GM21528 (cell line): ENCODE results near the gene FAM161B.

Source experiments
- ATAC-seq: cut with Tn5 transposase; IDR thresholded peaks from one replicate; pipeline ENCODE4 v1.9.1; 2021; ENCODE audit warnings: mild to moderate bottlenecking, moderate library complexity; ENCODE audit not compliant: unreplicated experiment, low FRiP score

FAM161B gene

GRCh38 chr14:73884438-73885190, 65.3 kb downstream of the FAM161B start:
- no peak for ATAC-seq
